ENCODE measurements around the gene SYTL4. TPM values are rescaled to one million over a fixed set of nuclear protein-coding genes. Genes with fewer than 3 reads are reported as not detected.

The SYTL4 gene
- polyA plus RNA-seq, 2 of the 4 experiments (the other 2 are of a cell fraction), result 3.3 to 3.9 TPM

DNA sequence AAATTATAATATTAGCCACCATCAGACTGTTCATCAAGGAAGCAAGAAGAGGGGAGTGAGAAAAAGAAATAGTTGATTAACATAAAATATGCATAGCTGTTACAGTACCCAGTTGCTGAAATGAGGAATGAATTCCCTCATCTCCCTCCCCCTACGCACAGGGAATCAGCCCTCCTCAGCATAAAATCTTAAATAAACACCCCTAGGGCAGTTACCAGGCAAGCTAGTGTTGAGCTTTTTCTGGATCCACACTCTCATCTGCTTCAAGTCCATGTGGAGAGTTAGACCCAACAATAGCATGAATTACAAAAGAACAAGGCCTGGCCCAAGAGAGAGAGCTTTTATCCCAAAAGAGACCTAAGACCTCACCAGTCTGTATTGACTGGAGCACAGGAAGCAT is 19.0 kb upstream of the SYTL4 start:
- FAIRE-seq (no peak), ATAC-seq (no peak), DNase-seq (ENCODE audit: low read depth in 1 of 2, low spot score in 1 of 2) (no peak)
- CTCF ChIA-PET, result interaction anchor here (1.2 to 1.7 kb wide), 2 partner anchors 18 to 80 kb away, joined by 3 to 7 read pairs; no protein-coding TSS in a partner anchor
- no peak for TF ChIP-seq CEBPB (IDR thresholded peaks at IDR 0.05)
- TF ChIP-seq FOXS1 (CRISPR knock-in tag; IDR thresholded peaks at IDR 0.05), result no peak
- TF ChIP-seq ZSCAN20 (CRISPR knock-in tag; IDR thresholded peaks at IDR 0.05), result no peak
- TF ChIP-seq ZNF302 (CRISPR knock-in tag; IDR thresholded peaks at IDR 0.05), result no peak
- TF ChIP-seq EP300 (IDR thresholded peaks at IDR 0.05), result no peak
- TF ChIP-seq POLR2A (IDR thresholded peaks at IDR 0.05; ENCODE audit: low read length), result no peak
- H3K4me1 ChIP-seq, result no peaks in the 10 kb centered on the region
- H3K27ac ChIP-seq, result no peak overlapping the region
- no peak overlapping the region for H3K4me2 ChIP-seq
- 55% methylated on average over 1 of the region's 1 CpG for WGBS (ENCODE audit: missing lambda C conversion rate)
- POLR2A ChIA-PET, result no interaction called here
- H3K4me3 ChIP-seq, result no peak overlapping the region
- no peaks in the 10 kb centered on the region for H3K9me3 ChIP-seq

DNA sequence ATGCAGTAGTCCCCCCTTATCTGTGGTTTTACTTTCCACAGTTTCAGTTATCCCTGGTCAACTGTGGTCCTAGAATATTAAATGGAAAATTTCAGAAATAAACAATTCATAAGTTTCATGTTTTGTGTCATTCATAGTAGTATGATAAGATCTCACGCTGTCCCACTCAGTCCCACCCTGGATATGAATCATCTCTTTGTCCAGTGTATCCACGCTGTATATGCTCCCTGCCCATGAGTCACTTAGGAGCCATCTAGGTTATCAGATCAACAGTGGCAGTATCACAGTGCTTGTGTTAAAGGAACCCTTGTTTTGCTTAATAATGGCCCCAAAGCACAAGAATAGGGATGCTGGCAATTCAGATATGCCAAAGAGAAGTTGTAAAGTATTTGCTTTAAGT is 16.2 kb upstream of the SYTL4 start:
- no peaks in the 10 kb centered on the region for H3K9me3 ChIP-seq
- ChIA-PET CTCF (no interaction called here), POLR2A (no interaction called here)
- no peak overlapping the region for H3K4me3 ChIP-seq
- no peaks in the 10 kb centered on the region for H3K4me1 ChIP-seq
- FAIRE-seq, result peak; percentile 98
- peak in 1 of 2 experiments; percentile 18 for DNase-seq (ENCODE audit: low read depth in 1 of 2, low spot score in 1 of 2)
- TF ChIP-seq GATA3 (IDR thresholded peaks at IDR 0.05; ENCODE audit: borderline replicate concordance), result peak; percentile 47; the same call in 1 of the 2 replicates
- no peak for TF ChIP-seq HOXB5 (CRISPR knock-in tag; IDR thresholded peaks at IDR 0.05)
- 4% methylated on average over 2 of the region's 2 CpGs for WGBS (ENCODE audit: missing lambda C conversion rate)
- ATAC-seq, result peak in 1 of 2 experiments; percentile 62; a peak in 2 of 6 replicates
- H3K27ac ChIP-seq, result no peak overlapping the region
- no peak overlapping the region for H3K4me2 ChIP-seq

DNA sequence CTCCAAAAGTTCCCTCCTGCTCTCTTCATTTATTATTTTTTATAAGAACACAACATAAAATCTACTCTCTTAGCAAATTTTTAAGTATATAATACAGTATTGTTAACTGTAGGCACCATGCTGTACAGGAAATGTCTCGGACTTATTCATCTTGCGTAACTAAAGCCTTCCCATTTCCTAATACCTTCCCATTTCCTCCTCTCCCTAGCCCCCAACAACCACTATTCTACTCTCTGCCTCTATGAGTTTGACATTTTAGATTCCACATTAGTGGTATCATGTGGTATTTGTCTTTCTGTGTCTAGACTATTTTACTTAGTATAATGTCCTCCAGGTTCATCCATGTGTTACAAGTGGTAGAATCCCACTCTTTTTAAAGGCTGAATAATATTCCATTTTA is 15.8 kb upstream of the SYTL4 start:
- Histone ChIP-seq H3K27ac (no peak overlapping the region), H3K4me1 (no peaks in the 10 kb centered on the region), H3K4me2 (no peak overlapping the region), H3K9me3 (no peaks in the 10 kb centered on the region), H3K4me3 (no peak overlapping the region)
- 75% methylated on average over 2 of the region's 2 CpGs for WGBS (ENCODE audit: missing lambda C conversion rate)
- FAIRE-seq (peak; percentile 32), ATAC-seq (no peak), DNase-seq (ENCODE audit: low read depth in 1 of 2, low spot score in 1 of 2) (no peak)
- no peak for TF ChIP-seq CBX2 (IDR thresholded peaks at IDR 0.05; ENCODE audit: borderline replicate concordance, low read depth)
- TF ChIP-seq RAD21 (conservative IDR thresholded peaks at IDR 0.05 in 1 of 2, IDR thresholded peaks at IDR 0.05 in 1 of 2), result no peak
- TF ChIP-seq, protein P1, sequence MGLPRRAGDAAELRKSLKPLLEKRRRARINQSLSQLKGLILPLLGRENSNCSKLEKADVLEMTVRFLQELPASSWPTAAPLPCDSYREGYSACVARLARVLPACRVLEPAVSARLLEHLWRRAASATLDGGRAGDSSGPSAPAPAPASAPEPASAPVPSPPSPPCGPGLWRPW (IDR thresholded peaks at IDR 0.05), result no peak
- TF ChIP-seq, protein P2, sequence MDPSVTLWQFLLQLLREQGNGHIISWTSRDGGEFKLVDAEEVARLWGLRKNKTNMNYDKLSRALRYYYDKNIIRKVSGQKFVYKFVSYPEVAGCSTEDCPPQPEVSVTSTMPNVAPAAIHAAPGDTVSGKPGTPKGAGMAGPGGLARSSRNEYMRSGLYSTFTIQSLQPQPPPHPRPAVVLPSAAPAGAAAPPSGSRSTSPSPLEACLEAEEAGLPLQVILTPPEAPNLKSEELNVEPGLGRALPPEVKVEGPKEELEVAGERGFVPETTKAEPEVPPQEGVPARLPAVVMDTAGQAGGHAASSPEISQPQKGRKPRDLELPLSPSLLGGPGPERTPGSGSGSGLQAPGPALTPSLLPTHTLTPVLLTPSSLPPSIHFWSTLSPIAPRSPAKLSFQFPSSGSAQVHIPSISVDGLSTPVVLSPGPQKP (IDR thresholded peaks at IDR 0.05; ENCODE audit: low read depth, low read length), result no peak
- TF ChIP-seq, protein P3, sequence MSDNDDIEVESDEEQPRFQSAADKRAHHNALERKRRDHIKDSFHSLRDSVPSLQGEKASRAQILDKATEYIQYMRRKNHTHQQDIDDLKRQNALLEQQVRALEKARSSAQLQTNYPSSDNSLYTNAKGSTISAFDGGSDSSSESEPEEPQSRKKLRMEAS (IDR thresholded peaks at IDR 0.05), result no peak
- no peak for TF ChIP-seq TFCP2L1 (CRISPR knock-in tag; IDR thresholded peaks at IDR 0.05)
- TF ChIP-seq ZNF302 (CRISPR knock-in tag; IDR thresholded peaks at IDR 0.05), result no peak
- TF ChIP-seq NPAS2 (CRISPR knock-in tag; IDR thresholded peaks at IDR 0.05; ENCODE audit: borderline replicate concordance), result no peak
- TF ChIP-seq CHD4 (IDR thresholded peaks at IDR 0.05; ENCODE audit: borderline replicate concordance), result no peak
- TF ChIP-seq RCOR1 (IDR thresholded peaks at IDR 0.05; ENCODE audit: low read depth, low read length), result no peak
- no peak for TF ChIP-seq FOSB (CRISPR knock-in tag; IDR thresholded peaks at IDR 0.05)
- TF ChIP-seq EP300 (IDR thresholded peaks at IDR 0.05), result no peak
- TF ChIP-seq, protein P4, sequence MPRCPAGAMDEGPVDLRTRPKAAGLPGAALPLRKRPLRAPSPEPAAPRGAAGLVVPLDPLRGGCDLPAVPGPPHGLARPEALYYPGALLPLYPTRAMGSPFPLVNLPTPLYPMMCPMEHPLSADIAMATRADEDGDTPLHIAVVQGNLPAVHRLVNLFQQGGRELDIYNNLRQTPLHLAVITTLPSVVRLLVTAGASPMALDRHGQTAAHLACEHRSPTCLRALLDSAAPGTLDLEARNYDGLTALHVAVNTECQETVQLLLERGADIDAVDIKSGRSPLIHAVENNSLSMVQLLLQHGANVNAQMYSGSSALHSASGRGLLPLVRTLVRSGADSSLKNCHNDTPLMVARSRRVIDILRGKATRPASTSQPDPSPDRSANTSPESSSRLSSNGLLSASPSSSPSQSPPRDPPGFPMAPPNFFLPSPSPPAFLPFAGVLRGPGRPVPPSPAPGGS (IDR thresholded peaks at IDR 0.05), result no peak
- TF ChIP-seq SREBF2 (IDR thresholded peaks at IDR 0.05), result no peak
- TF ChIP-seq ZFP36 (IDR thresholded peaks at IDR 0.05; ENCODE audit: borderline replicate concordance, partially characterized antibody), result no peak
- TF ChIP-seq, protein P5, sequence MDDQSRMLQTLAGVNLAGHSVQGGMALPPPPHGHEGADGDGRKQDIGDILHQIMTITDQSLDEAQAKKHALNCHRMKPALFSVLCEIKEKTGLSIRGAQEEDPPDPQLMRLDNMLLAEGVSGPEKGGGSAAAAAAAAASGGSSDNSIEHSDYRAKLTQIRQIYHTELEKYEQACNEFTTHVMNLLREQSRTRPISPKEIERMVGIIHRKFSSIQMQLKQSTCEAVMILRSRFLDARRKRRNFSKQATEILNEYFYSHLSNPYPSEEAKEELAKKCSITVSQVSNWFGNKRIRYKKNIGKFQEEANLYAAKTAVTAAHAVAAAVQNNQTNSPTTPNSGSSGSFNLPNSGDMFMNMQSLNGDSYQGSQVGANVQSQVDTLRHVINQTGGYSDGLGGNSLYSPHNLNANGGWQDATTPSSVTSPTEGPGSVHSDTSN (IDR thresholded peaks at IDR 0.05), result no peak
- CTCF ChIA-PET, result no interaction called here
- POLR2A ChIA-PET, result no interaction called here
